Brain microvascular endothelial cell (primary cell): ENCODE data around the gene AGMAT.

Source experiments
- DNase-seq: peaks from one replicate; pipeline ENCODE4 v3.0.0-alpha.2; 2020
- H3K27ac ChIP-seq: fragments of 250-450 bp; sonication (Bioruptor Pico); 2 replicates; pipeline ENCODE4 v1.5.1; 2020; ENCODE audit warnings: mild to moderate bottlenecking, moderate library complexity
- H3K27me3 ChIP-seq: fragments of 250-450 bp; sonication (Bioruptor Pico); replicated peaks from 2 replicates; pipeline ENCODE4 v1.5.1; 2020; ENCODE audit warnings: mild to moderate bottlenecking
- H3K36me3 ChIP-seq: fragments of 250-450 bp; sonication (Bioruptor Pico); replicated peaks from 2 replicates; pipeline ENCODE4 v1.5.1; 2020; ENCODE audit warnings: mild to moderate bottlenecking
- H3K4me3 ChIP-seq: 2 replicates; pipeline ENCODE4 v1.5.1; 2011; ENCODE audit warnings: low read depth, mild to moderate bottlenecking, control low read depth, low read length, moderate library complexity
- in situ Hi-C: cut with HindIII; loops from 2 replicates; pipeline ENCODE4 v1.10.0; 2017; ENCODE audit warnings: low sequenced_read_pairs, low pct_ligation_motif_present
- TF ChIP-seq, protein P1 (sequence below): IDR thresholded peaks from 2 replicates; pipeline ENCODE4 v1.5.1; 2011; ENCODE audit warnings: low read depth, mild to moderate bottlenecking, moderate library complexity, low read length, control low read depth, inconsistent platforms; ENCODE audit errors: missing control alignments

Gene AGMAT

GRCh38 chr1:15538771-15539170 is 46.1 kb downstream of the AGMAT start:
- in situ Hi-C loops = no loop called here
- no peak overlapping the region for H3K4me3 ChIP-seq
- DNase-seq = no peak
- TF ChIP-seq, protein P1, sequence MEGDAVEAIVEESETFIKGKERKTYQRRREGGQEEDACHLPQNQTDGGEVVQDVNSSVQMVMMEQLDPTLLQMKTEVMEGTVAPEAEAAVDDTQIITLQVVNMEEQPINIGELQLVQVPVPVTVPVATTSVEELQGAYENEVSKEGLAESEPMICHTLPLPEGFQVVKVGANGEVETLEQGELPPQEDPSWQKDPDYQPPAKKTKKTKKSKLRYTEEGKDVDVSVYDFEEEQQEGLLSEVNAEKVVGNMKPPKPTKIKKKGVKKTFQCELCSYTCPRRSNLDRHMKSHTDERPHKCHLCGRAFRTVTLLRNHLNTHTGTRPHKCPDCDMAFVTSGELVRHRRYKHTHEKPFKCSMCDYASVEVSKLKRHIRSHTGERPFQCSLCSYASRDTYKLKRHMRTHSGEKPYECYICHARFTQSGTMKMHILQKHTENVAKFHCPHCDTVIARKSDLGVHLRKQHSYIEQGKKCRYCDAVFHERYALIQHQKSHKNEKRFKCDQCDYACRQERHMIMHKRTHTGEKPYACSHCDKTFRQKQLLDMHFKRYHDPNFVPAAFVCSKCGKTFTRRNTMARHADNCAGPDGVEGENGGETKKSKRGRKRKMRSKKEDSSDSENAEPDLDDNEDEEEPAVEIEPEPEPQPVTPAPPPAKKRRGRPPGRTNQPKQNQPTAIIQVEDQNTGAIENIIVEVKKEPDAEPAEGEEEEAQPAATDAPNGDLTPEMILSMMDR = no peak
- H3K36me3 ChIP-seq = peaks cover 25% of the 10 kb centered on the region
- no peaks in the 10 kb centered on the region for H3K27me3 ChIP-seq
- no peak overlapping the region for H3K27ac ChIP-seq

DNA sequence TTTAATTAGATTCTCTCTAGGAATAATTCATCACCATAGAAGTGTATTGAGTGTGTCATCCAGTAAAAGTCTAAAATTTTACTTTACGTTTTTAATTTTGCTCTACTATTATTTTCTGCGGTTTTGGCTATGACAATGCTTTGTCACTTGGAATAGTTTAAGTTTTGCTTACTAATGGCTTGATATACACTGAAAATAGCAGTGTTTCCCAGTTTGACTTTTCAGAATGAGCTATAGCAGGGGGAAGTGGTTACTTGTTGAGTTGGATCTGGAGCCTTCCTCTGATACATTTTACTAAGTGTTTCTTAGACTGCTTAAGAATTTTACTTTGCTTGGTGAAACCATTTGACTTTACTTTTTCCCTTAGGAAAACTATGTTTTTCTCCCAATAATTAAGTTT is 53.2 kb downstream of the AGMAT start:
- Histone ChIP-seq H3K4me3 (no peak overlapping the region), H3K27ac (no peak overlapping the region), H3K27me3 (no peaks in the 10 kb centered on the region), H3K36me3 (peaks cover 11% of the 10 kb centered on the region)
- TF ChIP-seq, protein P1 = no peak
- in situ Hi-C loops = no loop called here
- no peak for DNase-seq

GRCh38 chr1:15531003-15531402 is 53.8 kb downstream of the AGMAT start:
- no peak overlapping the region for H3K27ac ChIP-seq
- no peak overlapping the region for H3K4me3 ChIP-seq
- H3K27me3 ChIP-seq = no peaks in the 10 kb centered on the region
- TF ChIP-seq, protein P1 = no peak
- in situ Hi-C loops = no loop called here
- DNase-seq = no peak
- peaks cover 5% of the 10 kb centered on the region for H3K36me3 ChIP-seq

DNA sequence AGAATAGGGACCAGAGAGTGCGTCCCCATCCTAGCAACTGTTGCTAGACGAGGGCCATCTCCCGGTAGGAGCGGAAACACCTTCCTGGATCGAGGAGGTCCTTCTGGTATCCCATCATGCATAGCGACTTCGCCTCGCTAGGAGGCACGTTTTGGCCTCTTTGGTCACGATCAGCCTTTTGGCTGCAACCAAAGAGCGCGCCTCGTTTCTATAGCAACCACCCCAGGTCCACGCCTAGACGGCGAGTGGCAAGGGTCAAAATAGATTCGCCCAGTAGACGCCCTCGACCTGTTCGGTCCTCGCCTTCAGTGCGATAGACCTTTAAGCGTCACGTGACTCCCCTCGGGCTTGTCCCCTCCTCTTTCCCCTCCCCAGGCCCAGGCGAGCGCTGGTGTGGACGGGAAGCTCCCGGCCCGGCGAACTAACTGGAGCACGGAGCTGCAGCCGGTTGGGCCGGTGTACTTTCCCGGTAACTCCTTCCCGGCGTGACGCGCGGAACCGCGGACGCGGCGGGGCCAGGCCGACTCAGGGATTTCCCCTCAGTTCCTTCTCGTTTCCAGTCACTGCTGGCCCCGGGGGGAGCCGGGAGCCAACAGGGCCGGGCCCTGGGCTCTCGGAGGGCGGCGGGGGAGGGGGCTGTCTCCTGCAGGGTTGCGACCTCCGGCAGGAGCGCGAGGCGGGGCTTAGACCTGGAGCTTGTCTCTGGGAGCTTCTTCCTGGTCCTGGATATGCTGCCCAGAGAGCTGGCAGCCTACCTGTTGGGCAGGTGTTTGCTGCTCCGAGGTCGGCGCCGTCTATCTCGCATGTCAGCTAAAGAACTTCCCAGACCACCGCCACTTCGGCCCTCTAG is 58.1 kb downstream of the AGMAT start, which contains the start of gene DNAJC16:
DNAJC16 (plus strand) TSS at position 359 of the 850 bp plus-strand sequence. CDS start 2,258 bp downstream, outside the sequence.
- peak; percentile 100 for DNase-seq
- H3K36me3 ChIP-seq = no peaks in the 10 kb centered on the region
- peak within 1 kb of the TSS; percentile 87 for H3K27ac ChIP-seq
- H3K27me3 ChIP-seq = no peaks in the 10 kb centered on the region
- peak within 1 kb of the TSS; percentile 86 for H3K4me3 ChIP-seq
- TF ChIP-seq, protein P1 = peak; percentile 49
- in situ Hi-C loops = no loop called here

DNA sequence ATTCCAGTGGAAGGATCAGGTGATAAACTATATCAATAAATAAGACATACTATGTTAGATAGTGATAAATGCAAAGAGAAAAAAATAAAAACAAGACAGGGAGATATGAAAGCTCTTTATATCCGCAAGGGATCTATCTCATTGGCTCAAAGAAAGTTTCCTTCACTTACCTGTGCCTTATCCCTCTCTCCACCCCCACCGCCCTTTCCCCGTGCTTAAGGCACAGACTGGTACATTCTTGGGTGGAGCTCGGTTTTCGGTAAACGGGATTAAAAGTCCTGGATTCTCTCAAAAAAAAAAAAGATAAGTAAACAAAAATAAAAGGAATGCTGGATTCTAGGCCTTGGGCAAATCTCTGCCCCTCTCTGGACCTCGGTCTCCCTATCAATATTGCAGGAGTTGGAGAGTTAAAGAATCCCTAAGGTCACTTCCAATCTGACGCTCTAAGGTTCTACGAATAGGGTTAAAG is 58.8 kb downstream of the AGMAT start:
- in situ Hi-C loops = no loop called here
- Histone ChIP-seq H3K36me3 (no peaks in the 10 kb centered on the region), H3K4me3 (peak overlapping the region; percentile 86), H3K27ac (peak overlapping the region; percentile 87), H3K27me3 (no peaks in the 10 kb centered on the region)
- TF ChIP-seq, protein P1 = no peak
- DNase-seq = no peak
